H9 (cell line): ENCODE results near the gene NECAB2. TPM values are rescaled to one million over a fixed set of nuclear protein-coding genes. Genes with fewer than 3 reads are reported as not detected.

Source experiments
- DNase-seq: peaks from one replicate; pipeline ENCODE4 v3.0.0-alpha.2; 2017
- H2AFZ ChIP-seq: one replicate; pipeline ENCODE4 v1.6.1; 2013; ENCODE audit warnings: mild to moderate bottlenecking, low read length, control low read depth, moderate library complexity
- H2AK5ac ChIP-seq: 2 replicates; pipeline ENCODE4 v1.6.1; 2013; ENCODE audit warnings: low read length, control low read depth, mixed read lengths; ENCODE audit not compliant: insufficient read length
- H2BK120ac ChIP-seq: one replicate; pipeline ENCODE4 v1.6.1; 2013; ENCODE audit warnings: low read depth, mild to moderate bottlenecking, low read length, control low read depth, inconsistent platforms; ENCODE audit not compliant: poor library complexity, severe bottlenecking
- H2BK12ac ChIP-seq: 2 replicates; pipeline ENCODE4 v1.6.1; 2013; ENCODE audit warnings: low read length, control low read depth, mixed read lengths, low read depth; ENCODE audit not compliant: insufficient read length
- H2BK15ac ChIP-seq: 2 replicates; pipeline ENCODE4 v1.6.1; 2013; ENCODE audit warnings: low read depth, low read length, control low read depth
- H2BK20ac ChIP-seq: one replicate; pipeline ENCODE4 v1.6.1; 2013; ENCODE audit warnings: low read depth, mild to moderate bottlenecking, low read length, control low read depth, inconsistent platforms; ENCODE audit not compliant: poor library complexity, severe bottlenecking
- H2BK5ac ChIP-seq: 2 replicates; pipeline ENCODE4 v1.6.1; 2013; ENCODE audit warnings: low read length, control low read depth, mixed read lengths; ENCODE audit not compliant: insufficient read length
- H3K14ac ChIP-seq: 2 replicates; pipeline ENCODE4 v1.6.1; 2013; ENCODE audit warnings: low read length, control low read depth; ENCODE audit not compliant: insufficient read depth
- H3K18ac ChIP-seq: 2 replicates; pipeline ENCODE4 v1.6.1; 2013; ENCODE audit warnings: low read depth, mild to moderate bottlenecking, mixed read lengths, low read length, control low read depth; ENCODE audit not compliant: insufficient read length
- H3K23ac ChIP-seq: 2 replicates; pipeline ENCODE4 v1.6.1; 2013; ENCODE audit warnings: low read length, control low read depth, mixed read lengths, low read depth; ENCODE audit not compliant: insufficient read length
- H3K23me2 ChIP-seq: 2 replicates; pipeline ENCODE4 v1.6.1; 2013; ENCODE audit warnings: low read depth, mild to moderate bottlenecking, mixed read lengths, low read length, control low read depth; ENCODE audit not compliant: insufficient read length, poor library complexity, severe bottlenecking
- H3K27ac ChIP-seq: 2 replicates; pipeline ENCODE4 v1.5.1; 2013; ENCODE audit warnings: low read length, control low read depth, mixed read lengths, low read depth; ENCODE audit not compliant: insufficient read length
- H3K27me3 ChIP-seq: 2 replicates; pipeline ENCODE4 v1.6.1; 2013; ENCODE audit warnings: low read length, control low read depth, inconsistent platforms; ENCODE audit not compliant: insufficient read depth
- H3K4ac ChIP-seq: 2 replicates; pipeline ENCODE4 v1.6.1; 2013; ENCODE audit warnings: low read depth, mild to moderate bottlenecking, control low read depth, inconsistent platforms, low read length, moderate library complexity
- H3K4me1 ChIP-seq: 2 replicates; pipeline ENCODE4 v1.6.1; 2013; ENCODE audit warnings: low read length, control low read depth, inconsistent platforms; ENCODE audit not compliant: insufficient read depth
- H3K4me2 ChIP-seq: 2 replicates; pipeline ENCODE4 v1.6.1; 2013; ENCODE audit warnings: low read length, control low read depth, mixed read lengths; ENCODE audit not compliant: insufficient read length, insufficient read depth
- H3K56ac ChIP-seq: 2 replicates; pipeline ENCODE4 v1.6.1; 2013; ENCODE audit warnings: low read depth, mild to moderate bottlenecking, mixed read lengths, low read length, control low read depth; ENCODE audit not compliant: insufficient read length
- H3K79me1 ChIP-seq: 2 replicates; pipeline ENCODE4 v1.6.1; 2013; ENCODE audit warnings: low read depth, mild to moderate bottlenecking, moderate library complexity, low read length, control low read depth, inconsistent platforms; ENCODE audit not compliant: insufficient read depth, poor library complexity, severe bottlenecking
- H3K79me2 ChIP-seq: 2 replicates; pipeline ENCODE4 v1.6.1; 2013; ENCODE audit warnings: low read length, control low read depth, inconsistent platforms; ENCODE audit not compliant: insufficient read depth
- H3K9ac ChIP-seq: 2 replicates; pipeline ENCODE4 v1.6.1; 2013; ENCODE audit warnings: low read length, control low read depth, mixed read lengths; ENCODE audit not compliant: insufficient read length; ENCODE audit errors: extremely low read depth
- H3K9me3 ChIP-seq: one replicate; pipeline ENCODE4 v1.6.1; 2013; ENCODE audit warnings: low read depth, low read length, inconsistent platforms; ENCODE audit not compliant: control insufficient read depth
- H3T11ph ChIP-seq: one replicate; pipeline ENCODE4 v1.6.1; 2013; ENCODE audit warnings: mild to moderate bottlenecking, low read length, control low read depth, inconsistent platforms
- H4K20me1 ChIP-seq: one replicate; pipeline ENCODE4 v1.6.1; 2013; ENCODE audit not compliant: control insufficient read depth, insufficient read length, insufficient read depth
- H4K5ac ChIP-seq: 2 replicates; pipeline ENCODE4 v1.6.1; 2013; ENCODE audit warnings: low read depth, mild to moderate bottlenecking, mixed read lengths, low read length, control low read depth; ENCODE audit not compliant: insufficient read length
- H4K8ac ChIP-seq: replicated peaks from 2 replicates; pipeline ENCODE4 v1.6.1; 2013; ENCODE audit warnings: low read length, control low read depth, mixed read lengths, low read depth; ENCODE audit not compliant: insufficient read length
- H4K91ac ChIP-seq: 2 replicates; pipeline ENCODE4 v1.6.1; 2013; ENCODE audit warnings: low read depth, mild to moderate bottlenecking, moderate library complexity, mixed read lengths, low read length, control low read depth; ENCODE audit not compliant: insufficient read length
- H3K27ac Mint-ChIP-seq, 3 experiments: 2 replicates in 2 of 3; 3 replicates in 1 of 3; pipeline ENCODE4 v1.8.0; 2020 to 2021; ENCODE audit warnings: mixed read lengths in 3 of 3, mild to moderate bottlenecking in 1 of 3, moderate library complexity in 1 of 3
- H3K27me3 Mint-ChIP-seq: 2 replicates; pipeline ENCODE4 v1.8.0; 2021; ENCODE audit warnings: low read depth, mild to moderate bottlenecking, moderate library complexity, mixed read lengths
- H3K36me3 Mint-ChIP-seq, 3 experiments: 2 replicates in 2 of 3; 3 replicates in 1 of 3; pipeline ENCODE4 v1.8.0; 2020 to 2021; ENCODE audit warnings: low read depth in 3 of 3, mixed read lengths in 3 of 3; ENCODE audit not compliant: insufficient read depth in 1 of 3
- H3K4me1 Mint-ChIP-seq, 2 experiments: 2 replicates each; pipeline ENCODE4 v1.8.0; 2020; ENCODE audit warnings: mixed read lengths in 2 of 2
- H3K4me3 Mint-ChIP-seq, 2 experiments: 2 replicates in 1 of 2; 3 replicates in 1 of 2; pipeline ENCODE4 v1.8.0; 2020 to 2021; ENCODE audit warnings: mild to moderate bottlenecking in 2 of 2, mixed read lengths in 2 of 2, moderate library complexity in 1 of 2
- H3K9me3 Mint-ChIP-seq, 2 experiments: 2 replicates in 1 of 2; 3 replicates in 1 of 2; pipeline ENCODE4 v1.8.0; 2020; ENCODE audit warnings: mild to moderate bottlenecking in 2 of 2, mixed read lengths in 2 of 2, moderate library complexity in 1 of 2
- CTCF ChIP-seq: fragments of 200-600 bp; sonication (generic); conservative IDR thresholded peaks from 3 replicates; pipeline ENCODE4 v1.8.0; 2021; ENCODE audit warnings: antibody characterized with exemption, mild to moderate bottlenecking
- WGBS: extraction: QIAGEN DNeasy Blood & Tissue Kit; methylation state at CpG from one replicate; pipeline ENCODE4 v1.1.7; 2013; ENCODE audit warnings: missing lambda C conversion rate, low lambda C conversion rate, mixed read lengths; ENCODE audit not compliant: insufficient read length; ENCODE audit errors: extremely low coverage; 5-methylcytosine and 5-hydroxymethylcytosine counted together
- total RNA-seq: library from RNA; stranded (reverse); gene quantifications from 2 replicates; pipeline ENCODE4 v1.2.1, GENCODE V29; 2021

The NECAB2 gene
- total RNA-seq, 1 experiment from 2014 or later: 12.6 TPM

GRCh38 chr16:84048270-84048669 is 80.2 kb downstream of the NECAB2 start:
- Mint-ChIP-seq H3K36me3 (peaks cover 6 to 15% (median 12%) of the 10 kb centered on the region in 3 experiments; a peak in 5 of 7 replicates), H3K4me1 (peaks cover 13 to 22% of the 10 kb centered on the region in 2 experiments), H3K27ac (no peak overlapping the region), H3K27me3 (no peaks in the 10 kb centered on the region; the same call in 1 of the 2 replicates), H3K4me3 (no peak overlapping the region), H3K9me3 (no peaks in the 10 kb centered on the region)
- peak; percentile 68 for TF ChIP-seq CTCF
- H3K23ac ChIP-seq: no peak overlapping the region
- no peak overlapping the region for H4K5ac ChIP-seq
- H3K9ac ChIP-seq: no peak overlapping the region
- H3K4ac ChIP-seq: no peak overlapping the region
- WGBS: no CpG with 5 or more reads among the region's 7 CpGs
- no peak overlapping the region for H4K91ac ChIP-seq
- no peak overlapping the region for H2BK12ac ChIP-seq
- no peak overlapping the region for H2BK20ac ChIP-seq
- no peaks in the 10 kb centered on the region for H3K9me3 ChIP-seq
- no peak overlapping the region for H2BK5ac ChIP-seq
- H4K8ac ChIP-seq: no peak overlapping the region
- H3K23me2 ChIP-seq: no peaks in the 10 kb centered on the region
- H3T11ph ChIP-seq: no peak overlapping the region
- H3K27ac ChIP-seq: no peak overlapping the region
- no peaks in the 10 kb centered on the region; the same call in 1 of the 2 replicates for H3K4me1 ChIP-seq
- H4K20me1 ChIP-seq: no peaks in the 10 kb centered on the region
- H3K79me2 ChIP-seq: no peaks in the 10 kb centered on the region
- no peak overlapping the region for H3K18ac ChIP-seq
- H3K79me1 ChIP-seq: no peaks in the 10 kb centered on the region
- no peak overlapping the region for H3K4me2 ChIP-seq
- H3K14ac ChIP-seq: no peak overlapping the region
- H2BK120ac ChIP-seq: no peak overlapping the region
- no peaks in the 10 kb centered on the region for H3K27me3 ChIP-seq
- H2BK15ac ChIP-seq: no peak overlapping the region
- no peak overlapping the region for H2AFZ ChIP-seq
- H3K56ac ChIP-seq: no peak overlapping the region
- no peak overlapping the region for H2AK5ac ChIP-seq
- peak; percentile 67 for DNase-seq
